ENCODE results near the gene KDM4C. TPM values are rescaled to one million over a fixed set of nuclear protein-coding genes. Genes with fewer than 3 reads are reported as not detected.

Gene KDM4C
- total and polyA plus RNA-seq, 2 of the 4 experiments (the other 2 are of a cell fraction): 11.8 to 23.8 TPM

DNA sequence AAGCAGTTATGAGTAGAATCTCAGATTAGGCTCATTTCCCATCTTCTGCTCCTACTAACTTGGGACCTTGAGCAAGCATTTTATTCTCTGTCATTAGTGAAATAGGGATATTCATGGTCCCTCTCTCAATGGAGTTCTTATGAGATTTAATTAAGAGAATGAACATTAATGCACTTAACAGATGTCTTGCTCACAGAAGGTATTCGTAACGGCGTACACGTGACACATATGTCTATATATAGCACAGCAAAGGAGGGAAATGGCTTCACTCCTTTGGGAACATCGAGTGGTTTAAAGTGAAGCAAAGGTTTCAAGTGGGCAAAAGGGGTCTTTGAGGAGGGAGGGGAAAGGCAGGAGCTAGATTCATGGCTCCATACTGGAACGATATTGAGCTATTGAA, 24.6 kb downstream of the KDM4C start:
- no peak for DNase-seq
- H3K9me3 ChIP-seq (ENCODE audit: control insufficient read depth, insufficient read depth, low read length): no peaks in the 10 kb centered on the region
- dilution Hi-C loops (cut with HindIII; ENCODE audit: low sequenced_read_pairs, unreplicated experiment): no loop called here
- H3K9me1 ChIP-seq (ENCODE audit: insufficient read depth, low read length): peaks cover 12% of the 10 kb centered on the region
- no peak overlapping the region for H2BK20ac ChIP-seq (ENCODE audit: low read depth, low read length)
- no peak overlapping the region for H3K4ac ChIP-seq (ENCODE audit: low read depth, low read length)
- intact Hi-C loops (cut with micrococcal nuclease): no loop called here
- no peak overlapping the region for H2AK9ac ChIP-seq (replicated peaks; ENCODE audit: low read depth, low read length, poor library complexity)
- H3K56ac ChIP-seq (ENCODE audit: extremely low read depth, insufficient read depth, low read length): no peak overlapping the region
- no peak overlapping the region for H3K18ac ChIP-seq (ENCODE audit: low read depth, low read length)
- H4K20me1 ChIP-seq (ENCODE audit: insufficient read depth, low read length): peaks cover 13% of the 10 kb centered on the region; the same call in 1 of the 2 replicates
- H2BK15ac ChIP-seq (ENCODE audit: low read depth, low read length): no peak overlapping the region
- H2AK5ac ChIP-seq (ENCODE audit: low read depth, low read length): no peak overlapping the region
- no peak for ATAC-seq (ENCODE audit: low read depth)
- H3K14ac ChIP-seq (replicated peaks; ENCODE audit: low read depth, low read length): no peak overlapping the region
- no peak overlapping the region for H3K27ac ChIP-seq (ENCODE audit: insufficient read depth, low read length)
- ChIA-PET POLR2A (ENCODE audit: unreplicated experiment) (no interaction called here), CTCF (no interaction called here)
- no peak overlapping the region for H3K9ac ChIP-seq (ENCODE audit: low read depth, low read length)
- H3K23ac ChIP-seq (ENCODE audit: low read depth, low read length): no peak overlapping the region
- peaks cover 43 to 51% of the 10 kb centered on the region in 2 experiments for H3K79me1 ChIP-seq (ENCODE audit: low read depth in 1 of 2, low read length in 2 of 2)
- no peak overlapping the region for H3K4me3 ChIP-seq (ENCODE audit: insufficient read depth, low read depth, low read length)
- H3K4me2 ChIP-seq (ENCODE audit: low read depth, low read length): no peak overlapping the region
- H2BK5ac ChIP-seq (ENCODE audit: low read depth, low read length, poor library complexity, severe bottlenecking): no peak overlapping the region
- no peak overlapping the region for H2AFZ ChIP-seq (replicated peaks; ENCODE audit: low read length, poor library complexity)
- H4K8ac ChIP-seq (ENCODE audit: low read depth in 2 of 2, low read length in 2 of 2): no peak overlapping the region
- in situ Hi-C loops (cut with MboI; ENCODE audit: low sequenced_read_pairs): no loop called here
- BruUV-seq (replicated peaks): no TSS peak
- H3K4me1 ChIP-seq (ENCODE audit: control insufficient read depth, insufficient read depth, low read length): peaks cover 9% of the 10 kb centered on the region
- no peak overlapping the region for H4K91ac ChIP-seq (ENCODE audit: insufficient read depth, low read depth, low read length)
- WGBS, 2 experiments (ENCODE audit: extremely low coverage in 2 of 2, insufficient read length in 1 of 2): 83% methylated on average over 1 of the region's 6 CpGs; no CpG with 5 or more reads in 1 of the 2 experiments
- no peak overlapping the region for H4K5ac ChIP-seq (ENCODE audit: low read depth, low read length)
- TF ChIP-seq BHLHE40 (IDR thresholded peaks at IDR 0.05; ENCODE audit: low read depth, low read length) (no peak), MXI1 (IDR thresholded peaks at IDR 0.05; ENCODE audit: borderline replicate concordance, low read depth, low read length) (no peak), FOS (IDR thresholded peaks at IDR 0.05; ENCODE audit: low read depth, low read length) (no peak), RAD21 (IDR thresholded peaks at IDR 0.05; ENCODE audit: low read length) (no peak), RFX5 (IDR thresholded peaks at IDR 0.05; ENCODE audit: low read depth, low read length) (no peak)
- TF ChIP-seq, protein P1, sequence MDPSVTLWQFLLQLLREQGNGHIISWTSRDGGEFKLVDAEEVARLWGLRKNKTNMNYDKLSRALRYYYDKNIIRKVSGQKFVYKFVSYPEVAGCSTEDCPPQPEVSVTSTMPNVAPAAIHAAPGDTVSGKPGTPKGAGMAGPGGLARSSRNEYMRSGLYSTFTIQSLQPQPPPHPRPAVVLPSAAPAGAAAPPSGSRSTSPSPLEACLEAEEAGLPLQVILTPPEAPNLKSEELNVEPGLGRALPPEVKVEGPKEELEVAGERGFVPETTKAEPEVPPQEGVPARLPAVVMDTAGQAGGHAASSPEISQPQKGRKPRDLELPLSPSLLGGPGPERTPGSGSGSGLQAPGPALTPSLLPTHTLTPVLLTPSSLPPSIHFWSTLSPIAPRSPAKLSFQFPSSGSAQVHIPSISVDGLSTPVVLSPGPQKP (IDR thresholded peaks at IDR 0.05; ENCODE audit: borderline replicate concordance, low read depth, low read length): no peak
- H3K27me3 ChIP-seq (ENCODE audit: control insufficient read depth, insufficient read depth, low read length): no peaks in the 10 kb centered on the region
- no peak overlapping the region for H2BK120ac ChIP-seq (ENCODE audit: low read depth, low read length)
- no peaks in the 10 kb centered on the region for H3K36me3 ChIP-seq (ENCODE audit: control insufficient read depth, insufficient read depth, low read length)
